GM19438 (cell line): ENCODE data around the gene TRIM75.
"Not testable (repeated sequence)": the region's sequence is repeated elsewhere in the genome, so short reads cannot be mapped to it uniquely, and the experiment has no call there.

ENCODE experiments used
- ATAC-seq: cut with Tn5 transposase; IDR thresholded peaks from one replicate; pipeline ENCODE4 v1.9.1; 2021; ENCODE audit warnings: low read depth; ENCODE audit not compliant: unreplicated experiment

The TRIM75 gene

DNA sequence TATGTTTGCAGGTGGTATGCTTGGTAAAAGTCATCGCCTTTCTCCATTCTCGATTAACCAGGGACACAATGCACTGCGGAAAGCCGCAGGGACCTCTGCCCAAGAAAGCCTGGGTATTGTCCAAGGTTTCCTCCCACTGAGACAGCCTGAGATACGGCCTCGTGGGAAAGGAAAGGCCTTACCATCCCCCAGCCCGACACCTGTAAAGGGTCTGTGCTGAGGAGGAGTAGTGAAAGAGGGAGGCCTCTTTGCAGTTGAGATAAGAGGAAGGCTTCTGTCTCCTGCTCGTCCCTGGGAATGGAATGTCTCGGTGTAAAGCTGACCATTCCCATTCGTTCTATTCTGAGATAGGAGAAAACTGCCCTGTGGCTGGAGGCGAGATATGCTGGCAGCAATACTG lies 19.7 kb downstream of the TRIM75 start:
- ATAC-seq = not testable (repeated sequence)

DNA sequence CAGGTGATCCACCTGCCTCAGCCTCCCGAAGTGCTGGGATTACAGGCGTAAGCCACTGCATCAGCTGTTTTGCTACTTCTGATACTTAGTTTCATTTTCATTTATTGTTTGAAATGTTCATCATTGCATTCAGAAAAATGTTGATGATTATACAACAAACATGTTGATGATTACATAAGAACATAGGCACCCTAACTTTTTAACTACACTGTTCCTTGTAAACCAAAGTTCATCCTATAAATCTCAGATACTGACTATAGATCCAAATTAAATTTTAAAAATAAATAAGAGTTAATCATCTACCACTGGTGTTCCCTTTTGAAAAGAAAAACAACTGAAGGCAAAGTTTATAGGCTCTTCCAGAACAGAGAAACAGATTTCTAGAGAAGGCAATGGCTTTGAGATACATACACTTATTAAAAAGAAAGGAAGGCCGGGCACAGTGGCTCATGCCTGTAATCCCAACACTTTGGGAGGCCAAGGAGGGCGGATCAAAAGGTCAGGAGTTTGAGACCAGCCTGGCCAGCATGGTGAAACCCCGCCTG lies 23.4 kb downstream of the TRIM75 start:
- ATAC-seq = no peak

DNA sequence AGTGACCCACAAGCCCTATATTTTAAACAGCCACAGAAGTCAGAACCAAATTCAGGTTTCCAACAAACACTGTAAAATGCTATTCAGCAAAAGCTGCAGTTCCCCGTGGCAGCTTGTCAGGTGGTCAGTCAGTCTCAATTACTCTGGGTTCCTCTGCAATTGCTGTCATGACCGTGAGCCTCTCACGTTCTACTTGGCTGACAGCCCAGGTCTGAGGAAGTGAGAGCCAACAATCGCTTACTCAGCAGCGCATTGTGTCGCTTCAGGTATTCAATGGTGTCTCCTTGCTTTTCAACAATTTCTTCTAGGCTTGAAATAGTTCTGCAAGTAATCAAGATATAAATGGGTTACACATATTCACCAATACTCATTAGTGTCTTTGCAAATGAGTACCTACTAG lies 25.8 kb downstream of the TRIM75 start:
- ATAC-seq = no peak

DNA sequence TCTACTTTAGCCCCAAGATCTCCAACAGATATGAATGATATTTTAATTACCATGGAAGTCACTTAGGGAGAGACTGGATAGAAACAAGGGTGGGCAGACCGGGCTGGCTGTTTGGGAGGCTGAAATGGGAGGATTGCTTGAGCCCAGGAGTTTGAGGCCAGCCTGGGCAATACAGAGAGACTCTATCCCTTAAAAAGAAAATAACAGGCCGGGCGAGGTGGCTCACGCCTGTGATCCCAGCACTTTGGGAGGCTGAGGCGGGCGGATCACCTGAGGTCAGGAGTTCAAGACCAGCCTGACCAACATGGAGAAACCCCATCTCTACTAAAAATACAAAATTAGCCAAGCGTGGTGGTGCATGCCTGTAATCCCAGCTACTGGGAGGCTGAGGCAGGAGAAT lies 31.1 kb downstream of the TRIM75 start:
- not testable (repeated sequence) for ATAC-seq

DNA sequence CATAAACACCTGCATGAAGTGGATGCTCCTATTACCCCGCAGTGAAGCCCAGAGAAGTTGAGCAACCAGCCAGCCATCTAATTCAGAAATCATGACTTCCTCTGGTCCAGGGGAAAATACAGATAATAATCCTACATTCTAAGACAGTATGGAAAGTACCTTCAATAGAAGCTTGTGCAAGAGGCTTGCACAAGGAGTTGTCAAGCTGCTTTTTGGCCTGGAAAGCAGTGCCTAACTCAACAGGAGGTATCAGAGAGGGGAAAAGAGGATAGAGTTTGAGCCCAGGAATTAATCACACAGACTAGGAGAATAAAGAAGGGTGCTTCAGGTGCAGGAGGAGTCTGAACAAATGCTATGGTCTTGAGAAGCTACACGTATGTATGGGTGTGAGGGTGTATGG lies 32.3 kb downstream of the TRIM75 start:
- no peak for ATAC-seq

DNA sequence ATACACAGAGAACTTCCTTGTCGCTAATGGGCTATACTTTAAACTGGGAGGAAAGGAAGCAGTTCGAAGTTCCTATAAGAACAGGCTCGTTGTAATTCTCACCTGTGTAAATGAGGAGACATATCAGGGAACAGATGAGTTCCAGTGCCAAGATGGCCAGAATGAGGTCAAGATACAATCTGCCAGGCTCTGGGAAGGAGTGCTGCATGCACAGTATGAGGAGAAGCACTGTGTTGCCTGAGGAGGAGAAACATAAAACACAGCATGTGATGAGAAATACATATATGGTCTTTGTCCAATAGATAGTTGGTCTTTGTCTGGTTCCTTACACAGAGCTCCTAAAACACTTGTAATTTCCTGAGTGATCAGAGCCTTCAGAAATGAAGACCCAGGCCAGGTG lies 34.7 kb downstream of the TRIM75 start:
- ATAC-seq = no peak

DNA sequence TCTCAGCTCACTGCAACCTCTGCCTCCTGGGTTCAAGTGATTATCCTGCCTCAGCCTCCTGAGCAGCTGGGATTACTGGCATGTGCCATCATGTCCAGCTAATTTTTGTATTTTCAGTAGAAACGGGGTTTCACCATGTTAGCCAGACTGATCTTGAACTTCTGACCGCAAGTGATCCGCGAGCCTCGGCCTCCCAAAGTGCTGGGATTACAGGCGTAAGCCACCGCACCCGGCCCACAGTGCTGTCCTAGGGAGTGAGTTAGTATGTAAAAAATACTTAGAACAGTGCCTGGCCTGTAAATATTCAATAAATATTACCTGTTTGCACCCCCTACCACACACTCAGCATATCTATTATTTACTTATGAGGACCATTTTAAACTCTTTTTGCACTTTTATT lies 38.5 kb downstream of the TRIM75 start:
- not testable (repeated sequence) for ATAC-seq

DNA sequence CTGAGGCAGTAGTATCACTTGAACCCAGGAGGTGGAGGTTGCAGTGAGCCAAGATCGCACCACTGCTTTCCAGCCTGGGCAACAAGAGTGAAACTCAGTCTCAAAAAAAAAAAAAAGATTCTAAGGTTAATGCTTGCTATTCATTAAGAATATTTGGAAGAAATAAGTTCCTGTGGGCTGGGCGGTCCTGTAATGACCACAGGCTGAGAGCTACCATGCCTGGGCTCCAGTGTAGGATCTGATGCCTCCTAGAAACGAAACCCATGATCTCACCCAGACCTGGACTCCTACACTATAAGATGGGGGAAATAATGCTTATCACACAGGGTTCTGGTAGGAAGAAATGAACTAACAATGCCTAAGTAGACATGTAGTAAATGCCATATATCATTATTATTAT lies 41.2 kb downstream of the TRIM75 start:
- no peak for ATAC-seq

DNA sequence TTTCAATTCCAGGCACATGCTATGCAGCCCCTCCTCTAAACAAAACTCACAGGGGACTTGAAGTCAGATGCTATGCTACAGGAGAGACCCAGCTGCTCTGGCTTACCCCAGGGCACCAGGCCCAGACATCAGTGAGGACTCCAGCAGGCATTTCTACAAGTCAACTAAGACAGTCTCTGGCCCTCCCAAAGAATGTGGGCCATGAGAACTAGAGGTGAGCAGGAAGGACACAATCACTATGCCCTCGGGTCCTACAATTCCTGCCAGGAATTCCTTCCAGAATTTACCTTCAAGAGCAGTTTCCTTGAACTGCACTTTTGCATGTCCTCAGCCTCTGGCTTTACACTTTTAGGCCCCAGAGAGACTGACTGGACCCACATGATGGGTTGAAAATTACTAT lies 41.6 kb downstream of the TRIM75 start:
- no peak for ATAC-seq

DNA sequence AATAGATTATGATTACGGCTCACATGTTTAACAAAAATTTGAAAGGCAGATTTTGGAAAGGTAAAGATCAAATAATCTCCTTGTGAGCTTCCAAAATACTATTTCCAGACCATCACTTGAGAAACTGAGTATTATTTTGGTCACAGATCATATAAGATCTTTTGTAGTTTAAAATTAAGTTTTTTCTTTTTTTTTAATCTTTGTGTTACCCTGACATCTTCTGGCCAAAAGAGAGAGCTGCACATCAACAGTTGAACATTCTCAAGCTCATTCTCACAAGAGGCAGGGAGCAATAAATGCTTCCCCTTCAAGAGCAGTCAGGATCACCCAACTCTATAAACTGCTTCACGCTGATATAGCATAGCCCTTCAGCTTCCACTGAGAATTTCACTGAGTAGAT lies 43.1 kb downstream of the TRIM75 start:
- ATAC-seq = no peak

DNA sequence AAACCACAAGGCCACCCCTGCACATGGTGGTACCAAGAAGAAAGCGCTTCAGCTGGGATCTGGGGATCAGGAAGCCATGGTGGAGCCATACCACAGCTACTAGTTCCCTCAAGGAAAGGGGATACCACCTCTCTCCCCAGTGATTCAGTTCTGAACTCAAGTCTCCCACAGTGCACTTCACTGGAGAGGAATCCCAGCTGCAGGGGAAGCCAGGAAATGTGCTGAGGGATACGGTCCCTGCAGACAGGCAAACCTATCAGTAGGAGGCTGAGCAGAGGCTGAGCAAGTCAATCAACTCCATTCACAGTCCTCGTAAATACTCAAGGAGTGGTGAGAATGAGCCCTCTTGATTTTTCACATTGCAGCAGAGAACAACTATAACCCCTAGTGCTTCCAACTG lies 48.0 kb downstream of the TRIM75 start:
- ATAC-seq = no peak

DNA sequence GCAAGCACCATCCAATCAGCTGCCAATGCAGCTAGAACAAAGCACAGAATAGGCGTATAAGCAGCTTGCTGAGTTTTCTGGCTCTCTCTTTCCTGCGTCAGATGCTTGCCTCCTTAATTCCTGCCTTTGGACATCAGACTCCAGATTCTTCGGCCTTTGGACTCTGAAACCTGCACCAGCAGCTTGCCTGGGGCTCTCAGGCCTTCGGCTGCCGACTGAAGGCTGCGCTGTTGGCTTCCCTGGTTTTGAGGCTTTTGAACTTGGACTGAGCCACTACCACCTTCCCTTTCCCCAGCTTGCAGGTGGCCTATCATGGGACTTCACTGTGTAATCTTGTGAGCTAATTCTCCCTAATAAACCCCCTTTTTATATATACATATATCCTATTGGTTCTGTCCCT lies 52.9 kb downstream of the TRIM75 start:
- no peak for ATAC-seq
